ENCODE data around the gene GJB1.

The GJB1 gene

GRCh38 chrX:71215338-71215912, 7.6 kb upstream of the GJB1 start:
- DNase-seq: no peak

- DNase-seq: no peak
Observed at GRCh38 chrX:71216485-71216884, 6.5 kb upstream of the GJB1 start.

- DNase-seq: no peak
Observed at GRCh38 chrX:71217298-71217697, 5.7 kb upstream of the GJB1 start.

DNA sequence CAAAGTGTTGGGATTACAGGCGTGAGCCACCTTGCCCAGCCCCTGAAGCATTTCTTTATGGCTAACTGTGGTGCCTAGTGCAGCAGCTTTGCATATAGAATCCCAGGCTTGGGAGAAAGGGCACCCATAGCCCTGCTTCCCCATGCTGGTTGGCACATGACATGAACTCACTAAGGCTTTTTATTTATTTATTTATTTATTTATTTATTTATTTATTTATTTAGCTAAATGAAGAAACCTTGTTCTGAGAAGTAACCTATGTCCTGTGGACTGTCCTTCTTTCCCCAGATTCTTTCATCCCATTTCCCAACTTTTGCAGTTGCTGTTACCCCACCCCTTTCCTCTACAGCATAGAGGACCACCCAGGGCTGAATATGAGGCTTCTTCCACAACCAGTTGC, 1.9 kb upstream of the GJB1 start:
- no peak for DNase-seq

GRCh38 chrX:71224098-71224708, 1.2 kb downstream of the GJB1 start:
- no peak for DNase-seq

DNA sequence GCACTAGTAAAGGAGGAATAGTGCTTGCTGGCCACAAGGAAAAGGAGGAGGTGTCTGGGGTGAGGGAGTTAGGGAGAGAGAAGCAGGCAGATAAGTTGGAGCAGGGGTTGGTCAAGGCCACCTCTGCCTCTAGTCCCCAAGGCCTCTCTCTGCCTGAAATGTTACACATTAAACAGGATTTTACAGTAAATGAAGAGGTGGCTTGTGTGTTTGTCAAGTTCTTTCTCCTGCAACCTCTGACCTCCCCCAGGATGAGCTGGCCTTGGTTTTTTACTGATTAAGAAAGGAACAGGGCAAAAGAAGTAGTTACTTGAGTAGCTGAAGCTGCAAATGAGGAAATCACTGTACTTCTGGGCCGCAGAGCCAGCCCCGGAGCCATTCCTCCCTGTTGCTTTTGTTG, 2.0 kb downstream of the GJB1 start:
- DNase-seq: no peak

DNA sequence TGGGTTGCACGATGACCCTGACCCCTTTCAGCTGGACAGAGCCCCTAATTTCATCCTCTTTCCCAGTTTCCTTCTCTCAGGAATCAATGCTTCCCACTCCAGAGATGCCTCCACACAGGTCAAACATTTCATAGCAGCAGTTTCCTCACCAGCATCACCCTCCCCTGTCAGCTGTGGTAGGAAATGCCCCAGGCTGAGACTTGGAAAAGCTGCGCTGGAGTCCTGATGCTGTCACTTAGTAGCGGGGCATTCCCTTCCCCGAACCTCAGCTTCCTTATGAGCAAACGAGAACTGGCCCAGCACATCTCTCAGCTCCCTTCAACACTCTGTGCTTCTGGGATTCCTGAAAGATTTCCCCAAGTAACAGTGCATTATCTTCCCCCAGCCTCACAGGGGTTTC, 2.7 kb downstream of the GJB1 start:
- DNase-seq: no peak

DNA sequence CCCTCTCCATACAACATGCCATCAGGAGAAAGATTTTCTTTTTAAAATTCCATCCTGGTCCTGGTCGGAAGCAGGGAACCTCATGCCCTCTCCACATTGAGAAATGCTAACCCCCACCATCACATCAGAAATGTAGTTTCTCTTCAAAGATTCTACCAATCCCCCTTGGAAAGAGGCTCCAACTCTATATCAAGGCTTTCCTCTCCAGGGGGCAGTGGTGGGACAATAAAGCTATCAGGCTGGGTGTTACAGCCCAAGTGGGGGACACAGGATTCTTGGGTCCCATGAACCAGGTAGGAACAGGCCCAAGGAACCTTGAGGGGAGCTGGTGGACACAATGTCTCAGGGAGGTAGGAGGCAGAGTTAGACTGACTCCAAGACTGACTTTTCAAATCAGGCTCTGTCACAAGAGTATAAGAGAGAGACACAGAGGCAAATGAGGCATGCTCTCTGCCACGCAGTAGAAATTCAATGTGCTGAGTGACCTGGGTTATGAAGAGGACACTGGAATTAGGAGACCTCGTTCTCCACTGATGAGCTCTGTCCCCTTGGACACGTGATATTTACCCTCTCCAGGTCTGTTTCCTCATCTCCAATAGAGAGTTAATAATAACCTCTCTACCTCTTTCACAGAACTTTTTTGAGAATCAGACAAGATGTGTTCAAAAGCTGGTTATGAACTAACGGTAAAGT, 4.5 kb downstream of the GJB1 start:
- DNase-seq: no peak

DNA sequence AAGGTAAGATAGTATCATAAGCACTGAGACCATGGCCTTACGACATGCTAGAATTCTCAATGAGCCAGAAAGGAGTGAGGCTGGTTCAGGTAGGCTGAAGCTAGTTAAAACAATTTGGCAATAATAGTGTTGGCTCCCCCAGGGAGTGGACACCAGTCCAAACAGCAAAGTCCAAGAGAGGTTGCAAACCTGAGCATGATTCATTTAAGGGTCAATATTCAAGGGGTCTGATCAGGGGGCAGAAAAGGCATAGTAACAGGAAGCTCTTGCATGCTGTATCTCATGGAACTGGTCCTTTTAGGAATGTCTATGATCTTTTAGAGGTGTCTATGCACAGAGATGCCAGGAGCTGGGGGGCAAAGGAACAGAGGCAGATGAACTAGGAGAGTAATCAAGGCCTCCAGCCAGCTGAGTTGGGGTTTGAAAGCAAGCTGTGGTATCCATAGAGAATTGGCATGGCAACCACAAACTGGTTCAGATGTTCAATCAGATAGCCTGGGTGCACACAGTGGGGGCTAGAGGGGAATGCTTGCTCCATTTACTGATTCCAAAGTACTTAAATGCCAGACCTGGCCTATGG, 5.1 kb downstream of the GJB1 start:
- no peak for DNase-seq

DNA sequence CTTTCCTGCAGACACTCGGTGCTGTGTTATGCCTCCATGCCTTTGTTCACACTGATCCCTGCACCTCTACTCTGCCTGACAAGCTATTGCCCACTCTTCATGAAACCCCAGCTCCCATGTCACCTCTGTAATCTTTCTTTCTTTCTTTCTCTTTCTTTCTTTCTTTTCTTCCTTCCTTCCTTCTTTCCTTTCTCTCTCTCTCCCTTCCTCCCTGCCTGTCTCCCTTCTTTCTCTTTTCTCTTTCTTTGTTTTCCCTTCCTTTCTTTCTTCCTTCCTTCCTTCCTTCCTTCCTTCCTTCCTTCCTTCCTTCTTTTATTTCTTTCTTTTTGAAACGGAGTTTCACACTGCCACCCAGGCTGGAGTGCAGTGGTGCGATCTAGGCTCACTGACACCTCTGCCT, 12.5 kb downstream of the GJB1 start:
- no peak for DNase-seq

GRCh38 chrX:71236836-71237235, 13.8 kb downstream of the GJB1 start:
- no peak for DNase-seq

DNA sequence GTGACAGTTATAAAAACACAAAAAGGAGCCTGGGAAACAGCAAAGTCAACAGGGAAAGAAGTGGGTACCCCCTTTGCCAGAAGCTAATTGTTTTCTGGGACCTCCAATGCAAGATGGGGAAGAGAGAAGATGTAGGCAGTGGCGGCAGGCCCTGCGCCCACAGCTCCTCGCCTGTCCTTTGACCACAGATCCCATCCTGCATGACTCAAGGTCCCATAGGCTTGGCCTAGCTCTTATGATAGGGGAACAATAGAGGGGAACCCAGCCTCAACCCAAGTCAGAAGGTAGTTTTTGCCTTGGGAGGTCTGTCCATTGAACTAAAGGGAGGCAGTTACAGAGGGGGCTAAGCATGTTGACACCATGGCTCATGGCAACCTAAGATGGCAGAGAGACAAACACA, 16.8 kb downstream of the GJB1 start:
- DNase-seq: no peak

GRCh38 chrX:71241301-71241700, 18.3 kb downstream of the GJB1 start:
- DNase-seq: no peak

GRCh38 chrX:71244359-71245128, 21.5 kb downstream of the GJB1 start:
- no peak for DNase-seq

- DNase-seq: no peak
Observed at GRCh38 chrX:71245159-71245558, 22.1 kb downstream of the GJB1 start.

DNA sequence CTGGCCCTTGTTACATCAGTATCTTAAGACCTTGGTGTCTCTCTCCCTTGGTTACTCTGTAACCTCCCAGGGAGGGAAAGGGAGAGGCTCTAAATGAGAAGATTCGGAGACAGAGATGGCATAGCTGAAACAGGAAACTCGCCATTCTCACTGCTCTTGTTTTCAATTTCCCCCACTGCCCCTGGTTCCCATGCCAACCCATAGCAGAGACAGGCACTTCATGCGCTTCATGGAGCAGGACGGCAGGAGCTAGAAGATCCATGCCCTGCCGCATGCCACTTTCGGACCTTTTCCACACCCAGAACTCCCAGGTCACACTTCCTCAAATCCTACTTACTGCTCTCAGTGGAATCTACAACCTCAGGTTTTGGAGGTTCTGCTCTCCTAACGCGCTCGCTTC, 27.8 kb downstream of the GJB1 start:
- DNase-seq: no peak

DNA sequence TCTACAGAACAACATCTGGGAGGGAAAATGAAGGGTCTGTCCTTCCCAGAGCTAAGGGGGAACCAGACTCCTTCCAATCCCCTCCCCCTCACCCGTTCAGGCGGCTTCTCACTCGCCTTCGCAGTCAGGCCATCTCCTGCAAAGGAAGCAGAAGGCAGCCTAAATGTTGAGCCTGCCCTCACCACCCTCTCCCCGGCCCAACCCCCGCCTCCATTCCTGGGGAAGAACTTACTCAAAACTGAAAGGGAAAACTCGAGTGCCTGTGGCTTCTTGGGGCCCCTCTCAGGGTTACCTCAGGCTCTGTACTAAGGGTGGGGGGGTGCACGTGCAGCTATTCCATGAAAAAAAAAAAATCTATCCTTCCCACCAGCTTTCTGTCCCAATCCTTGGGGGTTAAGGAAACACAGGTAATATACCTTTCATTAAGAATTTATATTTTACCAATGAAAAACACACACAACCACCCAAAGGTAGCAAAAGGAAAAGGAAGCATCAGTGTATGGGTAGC, 28.5 kb downstream of the GJB1 start:
- no peak for DNase-seq

GRCh38 chrX:71252221-71252620, 29.2 kb downstream of the GJB1 start:
- no peak for DNase-seq

- no peak for DNase-seq
Observed at GRCh38 chrX:71253253-71254091, 30.4 kb downstream of the GJB1 start.

- peak; percentile 62 for DNase-seq
Observed at GRCh38 chrX:71254092-71254963, 31.3 kb downstream of the GJB1 start, which contains the start of gene ZMYM3. Gene ZMYM3, minus strand, starts transcription at chrX:71254140. Its CDS starts 885 bp downstream, at chrX:71253255.

DNA sequence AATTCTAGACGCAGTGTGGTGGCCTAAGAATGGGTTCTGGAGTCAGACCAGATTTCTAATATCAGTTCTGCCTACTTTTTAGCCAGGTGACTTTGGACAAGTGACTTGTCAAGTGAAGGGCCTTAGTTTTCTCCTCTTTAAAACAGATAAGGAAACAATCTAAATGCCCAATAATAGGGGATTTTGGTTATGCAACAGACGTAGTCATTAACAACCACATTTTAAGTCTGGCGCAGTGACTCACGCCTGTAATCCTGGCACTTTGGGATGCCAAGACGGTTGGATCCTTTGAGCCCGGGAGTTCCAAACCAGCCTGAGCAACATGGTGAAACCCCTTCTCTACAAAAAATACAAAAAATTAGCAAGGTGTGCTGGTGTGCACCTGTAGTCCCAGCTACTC, 33.0 kb downstream of the GJB1 start:
- DNase-seq: no peak
